ENCODE data around the gene SLC7A14. TPM values are rescaled to one million over a fixed set of nuclear protein-coding genes. Genes with fewer than 3 reads are reported as not detected.

SLC7A14 gene
- total and polyA plus RNA-seq, 4 donors = not detected

Small RNAs within 50 kb of the gene (microRNA-seq; reads per million reads assigned to microRNA genes)
- gene MIR6828 = 0 reads per million in 2 donors

Other genes starting within 250 kb of the SLC7A14 start
- gene SKIL, start 228.4 kb downstream of the SLC7A14 start, total RNA-seq = 100 to 1,000 TPM in 1 of 2 donors, 10 to 100 TPM in 1; 98.7 to 134 TPM
- gene SKIL, start 228.4 kb downstream of the SLC7A14 start, polyA plus RNA-seq = 10 to 100 TPM; 13.6 to 16.5 TPM
- 10 to 100 TPM in 1 of 2 donors, 1 to 10 TPM in 1; 5.1 to 11.9 TPM for gene CLDN11, start 167.2 kb downstream of the SLC7A14 start, total RNA-seq
- 1 to 10 TPM in 1 of 2 donors, under 1 TPM in 1; 0.36 to 1.4 TPM for gene CLDN11, start 167.2 kb downstream of the SLC7A14 start, polyA plus RNA-seq